HEK293T (cell line): ENCODE data around the gene TBX1.

ENCODE experiments used
- CTCF ChIA-PET: fragments of 350-600 bp; formaldehyde crosslinking; extraction: SDS; loops from one replicate; lab custom pipeline; 2021; ENCODE audit warnings: antibody characterized with exemption, inconsistent platforms; lab: Yijun Ruan, JAX
- POLR2A ChIA-PET: fragments of 350-600 bp; formaldehyde crosslinking; extraction: SDS; loops from one replicate; lab custom pipeline; 2020; ENCODE audit warnings: antibody characterized with exemption, inconsistent platforms; lab: Yijun Ruan, JAX
- DNase-seq: peaks from one replicate; pipeline ENCODE4 v3.0.0; 2012; ENCODE audit warnings: mixed read lengths; ENCODE audit errors: extremely low spot score
- ARNT ChIP-seq: fragments of 450-650 bp; IDR thresholded peaks from 2 replicates; pipeline ENCODE4 v1.6.1; 2017; ENCODE audit warnings: mild to moderate bottlenecking
- BHLHE40 ChIP-seq: fragments of 450-650 bp; IDR thresholded peaks from 2 replicates; pipeline ENCODE4 v1.6.1; 2016; ENCODE audit warnings: mild to moderate bottlenecking, moderate library complexity, borderline replicate concordance
- CTBP1 ChIP-seq: fragments of 450-650 bp; IDR thresholded peaks from 2 replicates; pipeline ENCODE4 v1.6.1; 2016; ENCODE audit warnings: borderline replicate concordance
- ELF4 ChIP-seq: fragments of 450-650 bp; IDR thresholded peaks from 2 replicates; pipeline ENCODE4 v1.6.1; 2017; ENCODE audit warnings: antibody characterized with exemption
- FOXA1 ChIP-seq: fragments of 450-650 bp; IDR thresholded peaks from 2 replicates; pipeline ENCODE4 v1.6.1; 2016; ENCODE audit warnings: mild to moderate bottlenecking
- FOXK2 ChIP-seq: fragments of 450-650 bp; IDR thresholded peaks from 2 replicates; pipeline ENCODE4 v1.6.1; 2016; ENCODE audit warnings: mild to moderate bottlenecking
- FOXM1 ChIP-seq: fragments of 450-650 bp; IDR thresholded peaks from 2 replicates; pipeline ENCODE4 v1.6.1; 2017; ENCODE audit warnings: mild to moderate bottlenecking, borderline replicate concordance
- HDGF ChIP-seq: fragments of 450-650 bp; IDR thresholded peaks from 2 replicates; pipeline ENCODE4 v1.6.1; 2017; ENCODE audit warnings: antibody characterized with exemption, borderline replicate concordance
- L3MBTL2 ChIP-seq: fragments of 450-650 bp; conservative IDR thresholded peaks from 2 replicates; pipeline ENCODE4 v1.6.1; 2016; ENCODE audit warnings: mild to moderate bottlenecking
- LEF1 ChIP-seq: fragments of 450-650 bp; IDR thresholded peaks from 2 replicates; pipeline ENCODE4 v1.6.1; 2017; ENCODE audit warnings: mild to moderate bottlenecking, borderline replicate concordance
- NFRKB ChIP-seq: fragments of 450-650 bp; IDR thresholded peaks from 2 replicates; pipeline ENCODE4 v1.6.1; 2016; ENCODE audit warnings: mild to moderate bottlenecking, moderate library complexity
- PKNOX1 ChIP-seq: fragments of 450-650 bp; IDR thresholded peaks from 2 replicates; pipeline ENCODE4 v1.6.1; 2016
- SP1 ChIP-seq: fragments of 450-650 bp; IDR thresholded peaks from 2 replicates; pipeline ENCODE4 v1.6.1; 2017
- SUZ12 ChIP-seq: fragments of 450-650 bp; IDR thresholded peaks from 2 replicates; pipeline ENCODE4 v1.6.1; 2016; ENCODE audit warnings: mild to moderate bottlenecking
- TARDBP ChIP-seq: fragments of 450-650 bp; IDR thresholded peaks from 2 replicates; pipeline ENCODE4 v1.6.1; 2016
- ZNF384 ChIP-seq: fragments of 450-650 bp; IDR thresholded peaks from 2 replicates; pipeline ENCODE4 v1.6.1; 2016

The TBX1 gene

GRCh38 chr22:19785461-19786263 is 25.1 kb downstream of the TBX1 start:
- no peak for TF ChIP-seq ZNF384
- TF ChIP-seq FOXA1 = no peak
- no peak for TF ChIP-seq SP1
- no peak for TF ChIP-seq FOXM1
- no peak for DNase-seq
- ChIA-PET POLR2A (no interaction called here), CTCF (no interaction called here)

GRCh38 chr22:19786264-19786585 is 25.6 kb downstream of the TBX1 start:
- CTCF ChIA-PET = no interaction called here
- POLR2A ChIA-PET = no interaction called here
- TF ChIP-seq SUZ12 (no peak), ELF4 (no peak), FOXM1 (no peak), CTBP1 (no peak), ZNF384 (no peak), BHLHE40 (no peak), SP1 (no peak), FOXK2 (no peak), TARDBP (no peak), HDGF (no peak), LEF1 (no peak)
- no peak for DNase-seq

GRCh38 chr22:19786959-19787848 is 26.6 kb downstream of the TBX1 start:
- TF ChIP-seq NFRKB = no peak
- TF ChIP-seq ZNF384 = no peak
- no peak for TF ChIP-seq CTBP1
- no peak for TF ChIP-seq BHLHE40
- no peak for TF ChIP-seq HDGF
- TF ChIP-seq LEF1 = no peak
- TF ChIP-seq SP1 = no peak
- no peak for TF ChIP-seq PKNOX1
- no peak for TF ChIP-seq FOXA1
- no peak for DNase-seq
- ChIA-PET POLR2A (no interaction called here), CTCF (no interaction called here)

- TF ChIP-seq NFRKB = no peak
- no peak for TF ChIP-seq TARDBP
- no peak for TF ChIP-seq SP1
- no peak for TF ChIP-seq ELF4
- CTCF ChIA-PET = no interaction called here
- DNase-seq = no peak
- POLR2A ChIA-PET = no interaction called here
These were observed 27.2 kb downstream of the TBX1 start for GRCh38 chr22:19787849-19788141.

GRCh38 chr22:19788661-19789225 is 28.2 kb downstream of the TBX1 start:
- CTCF ChIA-PET = no interaction called here

GRCh38 chr22:19789406-19789805 is 28.8 kb downstream of the TBX1 start:
- TF ChIP-seq ARNT = no peak
- TF ChIP-seq FOXM1 = no peak
- no peak for TF ChIP-seq CTBP1
- TF ChIP-seq TARDBP = no peak
- TF ChIP-seq ELF4 = no peak
- TF ChIP-seq PKNOX1 = no peak
- no peak for TF ChIP-seq ZNF384
- no peak for TF ChIP-seq SUZ12
- no peak for TF ChIP-seq HDGF
- no peak for TF ChIP-seq NFRKB
- TF ChIP-seq BHLHE40 = no peak
- no peak for TF ChIP-seq LEF1
- TF ChIP-seq SP1 = no peak
- no peak for TF ChIP-seq FOXA1
- no peak for TF ChIP-seq FOXK2
- TF ChIP-seq L3MBTL2 = no peak
- ChIA-PET POLR2A (no interaction called here), CTCF (no interaction called here)
- DNase-seq = no peak

More at GRCh38 chr22:19788661-19789225, 28.2 kb downstream of the TBX1 start:
- TF ChIP-seq HDGF (no peak), SP1 (no peak)
- no peak for DNase-seq
- POLR2A ChIA-PET = no interaction called here

GRCh38 chr22:19789828-19790227 is 29.2 kb downstream of the TBX1 start:
- TF ChIP-seq SUZ12 (no peak), FOXA1 (no peak), ZNF384 (no peak), ARNT (no peak), L3MBTL2 (no peak), HDGF (no peak), BHLHE40 (no peak), FOXM1 (no peak), LEF1 (no peak), PKNOX1 (no peak), NFRKB (no peak)
- CTCF ChIA-PET = interaction anchor here (0.7 kb wide), 1 partner anchor 12 kb away, joined by 3 read pairs; no protein-coding TSS in a partner anchor
- POLR2A ChIA-PET = no interaction called here
- no peak for DNase-seq
